OCI-LY3 (cell line): ENCODE results near the gene LYPD5.

ENCODE experiments used
- EZH2phosphoT487 ChIP-seq: fragments of 200-600 bp; shearing (Covaris generic); IDR thresholded peaks from 2 replicates; pipeline ENCODE4 v1.6.1; 2018; ENCODE audit warnings: antibody characterized with exemption, mixed run types, low read depth
- TF ChIP-seq, protein P1 (sequence below): fragments of 200-600, 300-600 bp; sonication (generic); IDR thresholded peaks from 2 replicates; pipeline ENCODE4 v1.5.1; 2014; ENCODE audit warnings: antibody characterized with exemption, low read length, low read depth

DNA sequence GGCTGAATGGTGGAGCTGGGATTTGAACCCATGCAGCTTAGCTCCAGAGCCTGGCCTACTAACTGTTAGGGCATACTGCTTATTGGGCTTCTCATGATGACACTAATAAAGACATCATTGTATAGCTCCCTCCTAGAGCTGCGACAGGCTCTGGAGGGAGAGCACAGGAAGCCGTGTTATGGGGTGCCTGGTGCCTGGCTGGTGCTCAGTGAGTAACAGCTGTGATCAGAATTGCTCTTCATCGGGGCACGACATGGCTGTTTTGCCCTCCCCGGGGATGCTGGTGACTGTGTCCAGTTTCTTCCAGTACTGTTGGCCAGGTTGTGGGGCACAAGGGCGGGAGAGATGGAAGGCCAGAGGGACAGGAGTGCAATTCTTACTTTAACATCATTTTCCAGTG lies 5.1 kb downstream of the LYPD5 start:
- TF ChIP-seq, protein P1, sequence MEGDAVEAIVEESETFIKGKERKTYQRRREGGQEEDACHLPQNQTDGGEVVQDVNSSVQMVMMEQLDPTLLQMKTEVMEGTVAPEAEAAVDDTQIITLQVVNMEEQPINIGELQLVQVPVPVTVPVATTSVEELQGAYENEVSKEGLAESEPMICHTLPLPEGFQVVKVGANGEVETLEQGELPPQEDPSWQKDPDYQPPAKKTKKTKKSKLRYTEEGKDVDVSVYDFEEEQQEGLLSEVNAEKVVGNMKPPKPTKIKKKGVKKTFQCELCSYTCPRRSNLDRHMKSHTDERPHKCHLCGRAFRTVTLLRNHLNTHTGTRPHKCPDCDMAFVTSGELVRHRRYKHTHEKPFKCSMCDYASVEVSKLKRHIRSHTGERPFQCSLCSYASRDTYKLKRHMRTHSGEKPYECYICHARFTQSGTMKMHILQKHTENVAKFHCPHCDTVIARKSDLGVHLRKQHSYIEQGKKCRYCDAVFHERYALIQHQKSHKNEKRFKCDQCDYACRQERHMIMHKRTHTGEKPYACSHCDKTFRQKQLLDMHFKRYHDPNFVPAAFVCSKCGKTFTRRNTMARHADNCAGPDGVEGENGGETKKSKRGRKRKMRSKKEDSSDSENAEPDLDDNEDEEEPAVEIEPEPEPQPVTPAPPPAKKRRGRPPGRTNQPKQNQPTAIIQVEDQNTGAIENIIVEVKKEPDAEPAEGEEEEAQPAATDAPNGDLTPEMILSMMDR: no peak
- no peak for TF ChIP-seq EZH2phosphoT487
